ENCODE results near the gene CFL1.

Gene CFL1

GRCh38 chr11:65829459-65829858 lies 28.5 kb downstream of the CFL1 start:
- no peak for FAIRE-seq

GRCh38 chr11:65826984-65827735 lies 30.8 kb downstream of the CFL1 start:
- no peak for FAIRE-seq

GRCh38 chr11:65822776-65823528 lies 35.0 kb downstream of the CFL1 start:
- FAIRE-seq = no peak

- no peak for FAIRE-seq
These were observed 36.9 kb downstream of the CFL1 start for GRCh38 chr11:65821107-65821506.

- FAIRE-seq = no peak
These were observed 39.9 kb downstream of the CFL1 start for GRCh38 chr11:65817835-65818680.

GRCh38 chr11:65817312-65817834 lies 40.6 kb downstream of the CFL1 start:
- FAIRE-seq = no peak

GRCh38 chr11:65816696-65817095 lies 41.3 kb downstream of the CFL1 start:
- no peak for FAIRE-seq

GRCh38 chr11:65814986-65815565 lies 42.9 kb downstream of the CFL1 start:
- FAIRE-seq = no peak

- no peak for FAIRE-seq
These were observed 43.6 kb downstream of the CFL1 start for GRCh38 chr11:65814131-65814985.

- FAIRE-seq = no peak
These were observed 46.1 kb downstream of the CFL1 start for GRCh38 chr11:65811764-65812475.

- FAIRE-seq = no peak
These were observed 47.7 kb downstream of the CFL1 start for GRCh38 chr11:65810046-65810868.

- no peak for FAIRE-seq
These were observed 48.5 kb downstream of the CFL1 start for GRCh38 chr11:65809496-65809895.

- no peak for FAIRE-seq
These were observed 49.1 kb downstream of the CFL1 start for GRCh38 chr11:65808744-65809341.

- FAIRE-seq = no peak
These were observed 51.0 kb downstream of the CFL1 start for GRCh38 chr11:65806979-65807378.
